ENCODE results near the gene ATP1B1.

ATP1B1 gene

GRCh38 chr1:169094897-169095569, 11.5 kb upstream of the ATP1B1 start:
- no peak for DNase-seq

- no peak for DNase-seq
Measured at GRCh38 chr1:169098380-169098779, 8.1 kb upstream of the ATP1B1 start.

GRCh38 chr1:169099561-169099960, 6.9 kb upstream of the ATP1B1 start:
- no peak for DNase-seq

GRCh38 chr1:169100208-169100607, 6.3 kb upstream of the ATP1B1 start:
- no peak for DNase-seq

- no peak for DNase-seq
Measured at GRCh38 chr1:169100651-169101088, 5.8 kb upstream of the ATP1B1 start.

GRCh38 chr1:169102567-169102966, 3.9 kb upstream of the ATP1B1 start:
- peak; percentile 89 for DNase-seq

- no peak for DNase-seq
Measured at GRCh38 chr1:169103002-169103401, 3.5 kb upstream of the ATP1B1 start.

GRCh38 chr1:169103480-169103893, 3.0 kb upstream of the ATP1B1 start:
- no peak for DNase-seq

GRCh38 chr1:169105087-169105433, 1.4 kb upstream of the ATP1B1 start:
- no peak for DNase-seq

GRCh38 chr1:169105434-169106094, 926 bp upstream of the ATP1B1 start:
- DNase-seq: no peak

GRCh38 chr1:169106921-169107602, 572 bp downstream of the ATP1B1 start:
- DNase-seq: no peak

GRCh38 chr1:169107603-169108208, 1.2 kb downstream of the ATP1B1 start:
- peak; percentile 39 for DNase-seq

- DNase-seq: no peak
Measured at GRCh38 chr1:169108223-169108622, 1.7 kb downstream of the ATP1B1 start.

- no peak for DNase-seq
Measured at GRCh38 chr1:169108863-169109560, 2.5 kb downstream of the ATP1B1 start.

GRCh38 chr1:169109561-169110134, 3.2 kb downstream of the ATP1B1 start:
- peak; percentile 76 for DNase-seq

- DNase-seq: no peak
Measured at GRCh38 chr1:169110236-169110635, 3.7 kb downstream of the ATP1B1 start.

GRCh38 chr1:169110689-169111447, 4.4 kb downstream of the ATP1B1 start:
- DNase-seq: no peak

- DNase-seq: no peak
Measured at GRCh38 chr1:169111472-169111871, 5.0 kb downstream of the ATP1B1 start.

GRCh38 chr1:169112241-169112640, 5.8 kb downstream of the ATP1B1 start:
- no peak for DNase-seq

GRCh38 chr1:169113613-169114119, 7.2 kb downstream of the ATP1B1 start:
- DNase-seq: peak; percentile 98

- DNase-seq: no peak
Measured at GRCh38 chr1:169115891-169116585, 9.5 kb downstream of the ATP1B1 start.
